IPS DF 4.7 (cell line): ENCODE measurements around the gene SDK1.

Experiments used
- DNase-seq: peaks from one replicate; pipeline ENCODE4 v3.0.0-alpha.2; 2013; ENCODE audit warnings: low spot score; ENCODE audit errors: extremely low read depth

Gene SDK1

GRCh38 chr7:4170997-4171786 is 870.1 kb downstream of the SDK1 start:
- DNase-seq, result no peak

DNA sequence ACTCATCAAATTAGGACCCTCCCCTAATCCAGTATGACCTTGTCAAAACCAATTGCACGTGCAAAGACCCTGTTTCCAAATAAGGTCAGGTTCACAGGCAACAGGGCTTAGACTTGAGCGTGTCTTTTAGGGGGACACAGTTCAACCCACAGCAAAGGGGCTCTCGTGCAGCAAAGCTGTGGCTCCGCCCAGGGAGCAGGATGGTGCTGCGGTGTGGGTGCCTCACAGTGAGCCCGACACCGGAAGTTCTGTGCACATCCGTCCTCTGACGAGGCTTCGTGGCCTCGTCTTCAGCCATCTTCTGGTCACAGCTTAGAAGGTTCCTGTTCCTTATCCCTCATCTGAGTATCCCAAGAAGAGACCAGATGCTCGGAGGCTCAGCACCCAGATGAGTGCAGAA is 871.8 kb downstream of the SDK1 start:
- no peak for DNase-seq

- DNase-seq, result no peak
Observed at GRCh38 chr7:4173615-4174014, 872.6 kb downstream of the SDK1 start.

GRCh38 chr7:4174016-4174415 is 873.0 kb downstream of the SDK1 start:
- no peak for DNase-seq

DNA sequence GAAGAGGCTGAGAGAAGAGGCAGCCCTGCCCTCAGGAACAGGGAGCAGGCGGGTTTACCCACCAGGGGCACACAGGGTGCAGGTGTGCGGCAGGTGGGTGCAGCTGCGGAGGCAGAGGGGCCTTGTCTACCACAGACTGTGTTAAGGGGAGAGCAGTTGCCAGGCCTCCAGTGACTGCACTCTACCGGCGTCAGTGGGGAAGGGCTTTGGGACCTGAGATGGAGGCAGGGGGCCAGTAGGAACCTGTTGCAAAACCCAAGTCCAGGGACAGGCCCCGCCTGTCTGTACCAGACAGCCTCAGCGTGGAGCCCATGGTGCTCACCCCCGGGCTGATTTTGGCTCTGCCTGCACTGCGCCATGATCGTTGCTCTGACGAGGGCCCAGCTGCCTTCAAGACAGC is 873.4 kb downstream of the SDK1 start:
- no peak for DNase-seq

DNA sequence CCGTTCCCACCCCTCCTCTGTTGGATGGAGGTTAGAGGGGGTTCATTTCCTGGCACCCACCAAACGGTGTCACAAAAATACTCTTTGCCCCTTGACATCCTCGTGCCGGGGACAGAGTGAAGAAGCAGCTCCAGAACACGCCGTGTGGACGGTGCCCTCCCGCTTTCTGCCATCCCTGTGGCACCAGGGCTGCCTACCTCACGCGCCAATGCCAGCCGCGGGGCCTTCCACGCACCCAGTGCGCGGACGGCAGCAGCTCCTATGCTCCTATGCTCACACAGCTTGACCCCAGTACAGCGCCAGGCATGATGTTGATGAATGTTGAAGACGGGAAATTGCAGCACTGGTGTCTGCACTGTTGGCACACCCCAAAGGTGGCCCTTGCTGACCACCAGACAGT is 873.8 kb downstream of the SDK1 start:
- no peak for DNase-seq

DNA sequence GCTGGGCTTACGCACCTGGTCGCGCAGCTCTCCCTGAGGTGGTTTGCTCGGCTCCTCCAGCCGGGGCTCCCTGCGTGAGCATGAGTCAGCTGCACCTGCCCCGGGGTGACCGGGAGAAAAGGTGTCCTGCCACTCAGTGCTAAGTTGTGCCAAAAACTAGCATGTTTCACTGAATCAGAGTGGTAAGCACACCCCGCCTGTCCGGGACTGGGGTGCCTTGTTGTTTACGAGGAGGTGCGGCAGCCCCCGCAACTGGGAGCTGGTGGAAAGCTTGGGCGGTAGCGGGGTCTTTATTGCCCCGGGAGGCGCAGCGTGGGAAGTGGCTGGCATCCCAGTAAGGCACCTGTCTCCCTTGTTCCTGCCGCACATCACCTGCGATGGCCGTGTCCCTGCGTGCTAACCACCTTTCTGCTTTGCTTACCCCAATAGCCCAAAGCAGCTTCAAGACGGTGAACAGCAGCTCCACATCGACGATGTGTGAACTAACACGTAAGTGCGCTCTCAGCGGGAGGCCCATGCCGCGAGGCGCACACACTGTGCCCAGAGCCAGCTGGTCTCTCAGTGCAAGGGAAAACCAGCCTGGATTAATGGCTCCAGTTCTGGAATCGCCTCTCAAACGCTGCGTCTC is 874.4 kb downstream of the SDK1 start:
- DNase-seq, result no peak

GRCh38 chr7:4177001-4177400 is 875.9 kb downstream of the SDK1 start:
- no peak for DNase-seq

GRCh38 chr7:4178416-4178815 is 877.4 kb downstream of the SDK1 start:
- no peak for DNase-seq

DNA sequence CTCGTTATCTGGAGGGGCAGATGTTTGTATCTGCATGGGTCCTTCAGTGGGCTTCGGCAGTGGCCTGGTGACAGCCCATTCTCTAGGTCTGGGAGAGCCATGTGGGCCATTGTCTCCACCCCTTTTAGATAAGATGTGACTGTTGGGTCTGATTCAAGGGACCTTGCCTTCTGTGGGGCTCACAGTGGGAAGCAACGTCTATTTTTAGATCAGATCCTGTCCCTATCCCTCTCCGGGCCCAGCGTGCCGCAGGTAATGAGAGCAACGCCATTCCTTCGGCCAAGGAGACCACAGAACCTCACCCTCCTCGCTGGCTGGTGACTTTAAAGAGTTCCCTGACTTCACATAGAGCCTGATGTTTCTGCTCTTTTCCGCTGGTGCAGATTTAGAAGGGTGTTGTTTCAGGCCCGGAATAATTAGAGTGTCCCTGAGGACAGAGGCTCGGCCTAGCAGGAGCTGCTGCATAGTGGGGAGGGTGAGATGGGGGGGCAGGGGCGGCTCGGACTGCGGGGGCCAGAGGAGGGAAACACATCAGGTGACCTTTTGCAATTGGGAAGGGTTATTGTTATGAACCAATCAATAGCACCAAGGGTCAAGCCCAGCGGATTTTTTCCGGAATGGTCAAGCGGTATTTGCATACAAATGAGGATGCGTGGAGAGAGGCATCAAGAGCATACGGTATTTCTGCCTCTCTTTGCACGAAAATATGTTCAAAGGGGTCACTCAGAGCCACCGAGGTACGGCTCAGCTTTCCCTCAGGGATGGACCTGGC is 878.0 kb downstream of the SDK1 start:
- no peak for DNase-seq

DNA sequence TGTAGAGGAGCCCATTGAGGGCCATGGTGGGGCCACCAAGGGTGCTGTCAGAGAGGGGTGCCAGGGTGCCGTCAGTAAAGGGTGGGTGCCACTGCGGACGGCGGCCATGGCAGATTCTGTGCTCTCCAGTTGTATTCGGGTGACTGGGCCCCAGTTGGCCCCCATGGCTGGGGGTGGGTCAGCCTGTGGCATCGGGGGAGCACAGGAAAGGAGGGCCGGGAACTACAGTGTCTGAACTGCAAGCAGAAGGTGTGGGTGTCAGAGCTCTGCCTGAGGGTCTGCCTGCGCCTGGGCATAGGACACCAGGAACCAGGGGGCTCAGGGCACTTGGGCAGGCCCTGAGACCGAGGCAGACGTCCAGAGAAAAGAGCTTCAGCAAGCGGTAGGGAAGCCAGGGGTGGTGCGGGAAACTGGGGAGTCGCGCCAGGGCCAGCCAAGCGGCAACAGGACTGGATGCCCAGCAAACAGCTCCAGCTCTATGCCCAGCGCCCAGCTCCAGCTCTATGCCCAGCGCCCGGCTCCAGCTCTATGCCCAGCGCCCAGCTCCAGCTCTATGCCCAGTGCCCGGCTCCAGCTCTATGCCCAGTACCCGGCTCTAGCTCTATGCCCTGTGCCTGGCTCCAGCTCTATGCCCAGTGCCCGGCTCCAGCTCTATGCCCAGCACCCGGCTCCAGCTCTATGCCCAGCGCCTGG is 878.8 kb downstream of the SDK1 start:
- no peak for DNase-seq

GRCh38 chr7:4181446-4181845 is 880.4 kb downstream of the SDK1 start:
- DNase-seq, result no peak

DNA sequence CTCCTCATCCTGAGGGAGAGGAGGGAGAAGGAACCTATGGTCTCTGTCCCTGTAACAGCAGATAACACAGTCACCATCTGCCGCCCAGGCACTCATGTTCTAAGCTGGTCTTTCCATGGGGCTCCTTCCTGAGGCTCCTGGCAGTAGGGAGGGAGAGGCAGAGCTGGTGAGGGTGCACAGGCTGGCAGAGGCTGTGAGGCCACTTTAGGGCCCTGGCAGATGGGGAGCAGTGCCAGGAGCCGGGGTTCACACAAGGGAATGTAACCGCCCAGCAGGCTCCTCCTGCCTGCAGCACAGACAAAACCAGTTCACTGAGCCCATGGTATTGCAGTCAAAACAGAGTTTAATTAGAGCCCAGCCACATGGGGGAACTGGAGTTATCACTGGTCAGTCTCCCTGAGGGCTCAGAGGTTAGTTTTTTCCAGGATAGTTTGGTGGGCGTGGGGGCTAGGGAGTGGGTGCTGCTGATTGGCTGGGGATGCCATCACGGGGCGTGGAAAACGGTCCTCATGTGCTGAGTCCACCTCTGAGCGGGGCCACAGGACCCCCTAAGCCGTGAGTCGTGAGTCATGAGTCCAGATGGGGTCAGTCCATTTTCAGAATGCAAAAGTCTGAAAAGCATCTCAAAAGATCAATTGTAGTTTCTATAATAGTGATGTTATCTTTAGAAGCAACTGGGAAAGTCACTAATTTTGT is 881.7 kb downstream of the SDK1 start:
- no peak for DNase-seq

- DNase-seq, result no peak
Observed at GRCh38 chr7:4184653-4185052, 883.6 kb downstream of the SDK1 start.

GRCh38 chr7:4185136-4185535 is 884.1 kb downstream of the SDK1 start:
- no peak for DNase-seq

DNA sequence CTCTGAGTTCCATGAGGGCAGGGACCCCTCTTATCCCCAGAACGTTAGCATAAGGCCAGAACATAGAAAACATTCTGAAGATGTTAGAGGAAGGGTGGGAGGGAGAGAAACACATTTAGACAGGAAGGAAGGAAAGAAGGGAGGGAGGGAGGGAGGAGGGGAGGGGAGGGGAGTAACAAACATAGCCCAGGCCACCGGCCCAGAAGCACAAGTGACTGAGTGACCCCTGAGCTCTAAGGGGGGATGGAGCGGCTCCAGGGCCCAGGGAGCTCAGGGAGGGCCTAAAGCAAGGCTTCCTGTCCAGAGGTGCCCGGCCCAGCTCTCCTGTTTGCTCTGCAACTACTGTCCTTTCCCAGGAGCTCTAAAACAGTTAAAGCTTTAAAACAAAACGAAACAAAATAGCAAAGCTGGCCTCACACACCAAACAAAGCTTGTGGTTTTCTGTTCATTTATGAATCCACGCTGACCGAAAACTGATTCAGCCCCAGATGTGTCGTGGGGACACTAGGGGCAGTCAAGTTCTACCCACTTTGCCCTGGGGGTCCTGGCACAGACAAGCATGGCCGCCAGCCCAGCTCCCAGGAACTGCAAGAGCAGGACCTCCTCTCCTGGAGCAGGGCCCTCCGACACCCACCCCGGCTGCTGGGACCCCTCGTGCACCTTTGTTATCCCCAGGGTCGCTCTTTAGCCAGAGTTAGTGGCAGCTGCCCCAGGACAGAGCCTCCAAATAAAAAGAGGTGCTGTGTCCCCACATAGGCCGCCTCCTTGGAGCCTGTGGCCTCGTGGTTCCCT is 884.9 kb downstream of the SDK1 start:
- no peak for DNase-seq

- DNase-seq, result no peak
Observed at GRCh38 chr7:4186513-4186780, 885.4 kb downstream of the SDK1 start.

GRCh38 chr7:4188651-4189050 is 887.6 kb downstream of the SDK1 start:
- DNase-seq, result no peak

DNA sequence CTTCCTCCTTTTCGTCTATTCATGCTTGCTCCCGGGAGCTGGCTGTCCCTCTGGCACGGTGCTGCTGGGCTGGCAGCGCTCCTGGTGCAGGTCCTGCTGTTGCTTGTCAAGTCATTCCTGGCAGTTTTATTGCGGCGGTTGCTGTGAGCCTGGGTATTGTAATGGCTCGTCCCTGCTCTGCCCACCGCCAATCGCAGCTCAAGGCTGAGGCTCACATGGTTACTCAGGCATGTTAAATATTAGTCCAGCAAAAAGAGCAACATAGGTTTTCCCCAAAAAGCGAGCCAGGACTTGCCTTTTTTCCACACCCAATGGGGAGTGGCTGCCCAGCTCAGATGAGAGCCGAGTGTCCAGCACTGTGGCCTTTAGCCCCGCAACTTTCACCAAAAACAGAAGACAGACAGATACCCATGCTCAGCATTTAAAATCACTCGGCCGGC is 888.1 kb downstream of the SDK1 start:
- DNase-seq, result no peak
